Glomerular endothelial cell (primary cell): ENCODE results near the gene ABLIM2. TPM values are rescaled to one million over a fixed set of nuclear protein-coding genes. Genes with fewer than 3 reads are reported as not detected.
"Not testable (repeated sequence)": the region's sequence is repeated elsewhere in the genome, so short reads cannot be mapped to it uniquely, and the experiment has no call there.

ENCODE experiments used
- DNase-seq: peaks from one replicate; pipeline ENCODE4 v3.0.0-alpha.2; 2011; ENCODE audit warnings: low read depth, low spot score; ENCODE audit errors: extremely low read depth
- total RNA-seq: library from RNA; depleted of rRNA; stranded (reverse); fragments of >200 nt; gene quantifications from 2 replicates; pipeline ENCODE4 v1.2.3, GENCODE V29; 2015

Gene ABLIM2
- total RNA-seq, 1 donor from 2014 or later: 0.99 TPM

- DNase-seq: no peak
These were observed 210.7 kb downstream of the ABLIM2 start for GRCh38 chr4:7947927-7948326.

DNA sequence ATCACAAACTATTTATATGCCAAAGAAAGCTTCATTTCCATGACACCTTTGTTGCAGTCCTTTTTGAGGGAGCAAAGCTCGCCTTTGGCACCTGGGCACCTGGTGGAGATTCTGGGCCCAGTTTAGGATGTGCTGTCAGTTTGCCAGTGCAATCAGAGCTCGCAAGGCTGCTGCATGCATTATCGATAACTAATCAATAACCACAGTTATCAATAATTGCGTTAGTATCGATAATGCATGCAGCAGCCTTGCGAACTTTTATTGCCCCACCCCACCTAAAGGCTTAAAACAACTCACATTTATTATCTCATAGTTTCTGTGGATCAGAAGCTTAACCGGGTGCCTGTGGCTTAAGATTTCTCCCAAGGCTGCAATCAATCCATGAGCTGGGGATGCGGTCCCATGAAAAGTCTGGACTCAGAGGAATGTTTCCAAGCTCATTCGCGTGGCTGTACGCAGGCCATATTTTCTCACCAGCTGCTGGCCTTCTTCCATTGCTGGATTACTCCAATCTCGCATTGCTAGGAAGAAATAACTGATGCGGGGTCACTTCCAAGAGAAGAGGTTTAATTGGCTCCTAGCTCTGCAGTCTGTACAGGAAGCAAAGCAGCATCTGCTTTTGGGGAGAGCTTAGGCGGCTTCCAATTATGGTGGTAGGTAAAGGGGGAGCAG is 212.8 kb downstream of the ABLIM2 start:
- DNase-seq: no peak

DNA sequence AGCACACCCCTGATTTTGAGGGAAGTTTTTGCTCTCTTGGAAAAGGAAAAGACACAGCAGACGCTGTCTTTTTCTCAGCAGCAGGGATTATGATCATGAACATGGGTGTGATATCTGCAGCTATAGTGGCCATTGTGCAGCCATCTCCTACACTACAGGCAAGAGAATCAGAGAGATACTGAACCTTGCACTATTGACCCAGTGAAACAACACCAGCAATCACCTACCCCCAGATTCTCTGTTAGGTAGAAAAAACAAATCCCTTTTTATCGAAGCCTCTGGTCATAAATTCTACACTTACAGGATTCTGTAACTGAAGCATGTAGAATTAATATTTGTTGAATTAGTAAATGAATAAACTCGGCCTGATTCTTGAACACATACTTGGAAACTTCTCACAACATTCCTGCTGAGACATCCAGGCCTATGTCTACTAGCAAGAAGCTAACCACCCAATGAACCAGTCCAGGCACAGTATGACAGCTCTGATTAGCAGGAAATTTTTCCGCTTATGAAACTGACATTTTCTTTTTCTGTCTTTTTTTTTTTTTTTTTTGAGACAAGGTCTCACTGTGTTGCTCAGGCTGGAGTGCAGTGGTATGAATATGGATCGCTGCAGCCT is 213.9 kb downstream of the ABLIM2 start:
- no peak for DNase-seq

GRCh38 chr4:7943688-7944087 is 214.9 kb downstream of the ABLIM2 start:
- not testable (repeated sequence) for DNase-seq

- DNase-seq: no peak
These were observed 215.4 kb downstream of the ABLIM2 start for GRCh38 chr4:7943211-7943610.

- no peak for DNase-seq
These were observed 216.6 kb downstream of the ABLIM2 start for GRCh38 chr4:7941965-7942496.

GRCh38 chr4:7941111-7941964 is 217.3 kb downstream of the ABLIM2 start:
- DNase-seq: no peak

GRCh38 chr4:7939377-7940108 is 219.1 kb downstream of the ABLIM2 start, which contains the start of gene AFAP1:
Gene AFAP1, minus strand, starts transcription at chr4:7939861. Its CDS starts 67,783 bp downstream, at chr4:7872078.
- no peak for DNase-seq

- DNase-seq: no peak
These were observed 219.8 kb downstream of the ABLIM2 start for GRCh38 chr4:7938609-7939376.

DNA sequence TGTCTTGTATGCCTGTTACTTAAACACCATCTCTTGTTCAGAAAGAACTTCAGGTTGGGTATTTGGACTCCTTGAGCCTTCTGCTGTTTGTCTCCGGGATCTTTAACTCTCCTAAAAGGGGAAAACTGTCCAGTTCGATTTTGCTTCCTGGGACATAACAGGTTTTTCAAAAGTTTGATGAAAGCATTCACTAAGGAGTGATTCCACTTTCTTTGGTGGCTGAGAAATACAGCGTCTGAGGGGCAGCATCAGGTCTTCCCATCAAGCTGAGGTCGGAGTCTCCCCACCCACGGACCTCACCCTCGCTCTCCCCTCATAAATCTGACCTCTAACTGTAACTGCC is 220.4 kb downstream of the ABLIM2 start:
- no peak for DNase-seq

GRCh38 chr4:7937006-7937405 is 221.6 kb downstream of the ABLIM2 start:
- DNase-seq: no peak

DNA sequence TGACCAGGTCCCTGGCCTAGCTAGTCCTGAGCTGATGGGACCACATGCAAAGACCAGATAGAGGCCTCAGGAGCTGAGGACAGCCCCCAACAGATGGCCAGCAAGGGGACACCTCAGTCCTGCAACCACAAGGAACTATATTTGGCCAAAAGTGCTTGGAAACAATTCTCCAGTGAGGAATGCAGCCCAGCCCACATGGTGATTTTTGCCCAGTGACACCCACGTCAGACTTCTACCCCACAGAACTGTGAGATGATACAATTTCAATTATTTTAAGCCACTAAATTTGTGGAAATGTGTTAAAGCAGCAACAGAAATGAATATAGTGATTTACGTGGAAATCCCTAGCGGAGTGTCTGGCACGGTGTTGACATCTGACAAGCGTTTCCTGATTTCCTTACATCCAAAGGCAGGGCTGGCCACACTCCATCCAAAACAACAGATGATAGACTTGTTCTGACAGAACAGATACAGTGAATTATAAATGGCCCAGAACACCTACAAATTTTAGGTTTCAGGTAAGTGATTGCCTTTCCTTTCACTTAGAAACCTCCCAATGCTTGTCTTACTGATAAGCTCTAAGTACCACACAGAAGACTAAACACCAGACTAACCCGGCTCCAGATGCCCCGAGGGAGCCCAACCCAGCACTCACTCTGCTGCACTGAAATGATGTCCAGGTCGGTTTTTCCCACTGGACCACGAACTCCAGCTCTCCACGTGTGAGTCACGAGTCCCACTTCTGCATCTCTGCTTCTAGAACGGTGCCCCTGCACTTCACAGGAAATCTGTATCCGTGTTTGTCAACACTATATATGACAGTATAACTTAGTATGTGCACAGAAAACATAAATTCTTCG is 224.7 kb downstream of the ABLIM2 start:
- DNase-seq: no peak

DNA sequence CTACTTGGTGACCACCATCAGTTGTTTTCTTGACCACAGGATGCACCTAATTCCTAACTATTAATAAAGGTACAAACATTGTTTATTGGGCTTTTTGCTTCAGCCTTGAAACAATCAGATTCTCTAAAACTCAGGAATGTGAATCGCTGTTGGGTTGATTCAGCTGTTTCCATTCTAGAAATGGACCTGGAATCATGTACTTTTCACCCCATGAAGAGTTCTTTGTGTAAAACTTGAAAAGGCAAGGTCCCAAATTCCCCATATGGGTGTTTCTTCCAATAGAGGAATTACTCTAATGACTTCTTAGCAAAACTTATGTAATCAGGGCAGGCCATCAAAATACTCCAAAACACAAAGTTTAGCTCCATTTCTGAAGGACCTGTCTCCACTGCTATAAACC is 226.3 kb downstream of the ABLIM2 start:
- DNase-seq: no peak

DNA sequence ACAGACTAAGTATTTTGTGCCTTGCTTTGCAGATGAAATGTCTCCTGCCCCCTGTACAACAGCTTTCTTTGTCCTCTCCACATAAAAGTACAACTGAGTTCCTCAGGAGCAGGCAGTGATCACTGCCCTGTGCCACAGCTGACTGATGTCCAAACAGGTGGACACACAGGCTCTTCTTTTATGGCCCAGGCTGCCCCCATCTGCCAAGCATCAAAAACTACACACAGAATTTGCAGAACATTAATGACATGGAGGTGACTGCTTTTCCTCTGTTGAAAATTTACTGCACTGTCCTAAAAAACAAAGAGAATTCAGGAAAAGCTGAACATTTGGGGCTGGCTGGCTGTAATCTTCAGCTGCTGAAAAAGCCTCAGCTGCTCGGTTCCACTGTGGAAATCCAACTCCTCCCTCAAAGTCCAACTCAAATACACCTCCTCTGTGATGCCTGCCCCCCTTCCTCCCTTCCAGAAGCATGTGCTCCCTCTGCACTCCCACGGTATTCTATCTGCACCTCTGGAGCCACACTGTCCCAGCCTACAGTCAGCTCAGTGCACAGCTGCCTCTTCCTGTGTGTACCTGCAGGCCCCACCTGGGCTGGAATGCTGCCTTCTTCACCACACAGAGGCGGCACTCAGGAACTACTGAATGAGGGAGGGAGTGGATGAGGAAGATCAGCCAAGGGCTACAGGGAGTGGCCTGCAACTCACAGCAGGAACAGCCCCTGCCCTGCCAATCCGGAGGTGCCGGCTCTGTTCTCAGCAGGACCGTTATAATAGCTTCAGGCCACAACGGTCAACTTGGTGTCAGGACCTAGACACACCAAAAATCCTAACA is 229.3 kb downstream of the ABLIM2 start:
- no peak for DNase-seq

GRCh38 chr4:7928711-7929110 is 229.9 kb downstream of the ABLIM2 start:
- DNase-seq: no peak

GRCh38 chr4:7926822-7927221 is 231.8 kb downstream of the ABLIM2 start:
- DNase-seq: no peak

GRCh38 chr4:7924570-7924969 is 234.0 kb downstream of the ABLIM2 start:
- no peak for DNase-seq

DNA sequence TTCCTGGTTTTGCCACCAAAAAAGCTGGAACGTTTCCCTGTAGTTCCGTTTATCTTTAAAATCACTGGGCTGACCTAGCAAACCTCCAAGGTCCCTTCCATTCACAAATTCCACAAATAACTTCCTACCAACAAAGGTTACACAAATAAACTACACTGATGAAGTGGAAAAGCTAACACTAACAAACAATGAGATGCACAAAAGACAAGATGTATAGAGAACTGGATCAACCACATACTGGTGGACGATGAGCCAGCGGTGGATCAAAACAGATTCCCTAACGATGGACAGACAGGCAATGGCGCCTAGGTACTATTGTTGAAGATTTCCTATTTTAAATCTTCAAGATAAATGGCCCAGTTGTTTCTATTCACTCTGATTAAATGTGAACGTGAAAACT is 234.4 kb downstream of the ABLIM2 start:
- no peak for DNase-seq
